ENCODE data around the gene GALNT3.

The GALNT3 gene

DNA sequence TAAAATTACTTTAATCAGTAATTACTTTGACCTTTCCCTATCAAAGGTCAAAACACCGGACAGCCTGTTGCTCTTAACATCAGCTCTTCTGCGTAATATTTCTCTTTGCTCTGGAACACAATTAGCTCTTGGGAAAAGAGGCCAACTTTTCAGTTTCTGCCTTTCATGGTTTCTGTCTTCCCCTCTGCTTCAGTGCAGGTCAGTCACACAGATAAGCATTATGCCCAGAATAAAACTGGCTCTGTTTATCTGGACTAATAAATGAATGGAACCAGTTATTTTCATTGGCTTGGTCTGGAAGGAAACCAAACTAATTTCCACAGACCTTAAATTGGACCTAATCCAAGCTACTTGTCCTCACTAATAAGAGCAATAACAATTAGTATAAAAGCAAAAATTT is 26.2 kb upstream of the GALNT3 start:
- no peak overlapping the region for H3K9ac ChIP-seq (ENCODE audit: low read depth in 1 of 2, low read length in 2 of 2)
- H3K27me3 ChIP-seq (ENCODE audit: control insufficient read depth in 1 of 2, insufficient read depth in 2 of 2, low read length in 2 of 2) = no peaks in the 10 kb centered on the region
- no peak overlapping the region for H3K4me3 ChIP-seq (ENCODE audit: low read depth in 1 of 2, low read length in 2 of 2)
- no peaks in the 10 kb centered on the region for H3K36me3 ChIP-seq (ENCODE audit: control insufficient read depth in 1 of 2, insufficient read depth in 2 of 2, low read length in 2 of 2)
- no peak overlapping the region for H3K27ac ChIP-seq (ENCODE audit: low read depth, low read length)
- H3K9me3 ChIP-seq (ENCODE audit: control insufficient read depth in 1 of 2, low read length in 2 of 2) = no peaks in the 10 kb centered on the region
- H3K4me1 ChIP-seq (ENCODE audit: control insufficient read depth in 1 of 2, insufficient read depth in 2 of 2, low read length in 2 of 2) = peaks cover 0 to 11% of the 10 kb centered on the region in 2 donors

DNA sequence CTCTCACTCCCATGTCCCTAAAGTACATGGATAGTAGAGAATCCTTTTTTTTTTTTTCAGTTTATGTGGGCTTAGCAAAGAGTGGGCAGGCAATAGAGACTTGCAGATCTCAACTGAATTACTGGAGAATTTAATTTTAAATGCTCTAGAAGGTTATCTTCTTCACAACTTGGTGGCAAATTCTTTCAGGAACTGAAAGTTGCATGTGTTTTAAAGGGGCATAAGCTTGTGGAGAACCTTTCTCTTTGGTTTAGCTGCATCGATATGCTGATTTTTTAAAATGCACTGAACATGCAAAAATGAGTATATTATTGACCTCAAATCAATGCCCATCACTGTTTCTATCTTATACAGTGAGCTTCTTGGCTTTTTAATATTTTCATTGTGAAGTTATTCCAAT is 24.9 kb upstream of the GALNT3 start:
- Histone ChIP-seq H3K27me3 (ENCODE audit: control insufficient read depth in 1 of 2, insufficient read depth in 2 of 2, low read length in 2 of 2) (no peaks in the 10 kb centered on the region), H3K9ac (ENCODE audit: low read depth in 1 of 2, low read length in 2 of 2) (no peak overlapping the region), H3K9me3 (ENCODE audit: control insufficient read depth in 1 of 2, low read length in 2 of 2) (no peaks in the 10 kb centered on the region), H3K4me3 (ENCODE audit: low read depth in 1 of 2, low read length in 2 of 2) (no peak overlapping the region), H3K36me3 (ENCODE audit: control insufficient read depth in 1 of 2, insufficient read depth in 2 of 2, low read length in 2 of 2) (no peaks in the 10 kb centered on the region), H3K4me1 (ENCODE audit: control insufficient read depth in 1 of 2, insufficient read depth in 2 of 2, low read length in 2 of 2) (peaks cover 0 to 8% of the 10 kb centered on the region in 2 donors), H3K27ac (ENCODE audit: low read depth, low read length) (no peak overlapping the region)

DNA sequence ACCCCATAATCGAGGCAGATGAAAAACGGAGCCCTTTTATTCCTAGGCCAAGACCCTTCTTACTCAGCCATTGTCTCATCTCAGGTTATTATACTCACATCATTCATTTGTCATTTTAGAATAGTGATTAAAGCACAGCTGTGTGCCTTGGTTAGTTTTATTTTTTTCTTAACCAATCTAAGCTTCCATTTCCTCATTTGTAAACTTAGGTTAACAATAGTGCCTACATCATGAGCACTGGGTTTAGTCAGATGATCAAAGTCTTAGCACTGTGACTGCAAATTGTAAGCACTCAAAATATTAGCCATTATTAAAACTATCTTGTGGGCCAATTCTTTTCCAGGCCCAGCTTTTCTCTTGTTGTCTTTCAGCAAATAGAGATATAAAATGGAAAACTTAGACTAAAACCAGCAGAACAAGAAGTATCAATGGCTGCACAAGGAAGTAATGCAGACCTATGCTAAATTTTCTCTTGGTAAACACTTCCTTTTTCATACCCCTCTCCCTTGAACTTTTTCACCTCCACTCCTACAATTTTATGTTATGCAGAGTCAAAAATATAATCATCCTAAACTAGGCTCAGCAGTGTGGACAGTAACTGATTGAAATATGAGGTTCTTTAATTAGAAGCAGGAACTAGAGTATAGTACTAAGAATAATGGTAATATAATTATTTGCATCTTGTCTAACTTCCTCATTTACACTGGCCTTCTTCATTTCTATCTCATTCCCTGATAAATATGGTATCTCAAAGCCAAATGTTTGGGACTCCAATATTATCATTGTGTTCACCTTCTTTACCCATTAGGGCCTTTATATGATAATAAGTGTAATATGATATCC is 21.5 kb upstream of the GALNT3 start:
- H3K27ac ChIP-seq (ENCODE audit: low read depth, low read length) = no peak overlapping the region

DNA sequence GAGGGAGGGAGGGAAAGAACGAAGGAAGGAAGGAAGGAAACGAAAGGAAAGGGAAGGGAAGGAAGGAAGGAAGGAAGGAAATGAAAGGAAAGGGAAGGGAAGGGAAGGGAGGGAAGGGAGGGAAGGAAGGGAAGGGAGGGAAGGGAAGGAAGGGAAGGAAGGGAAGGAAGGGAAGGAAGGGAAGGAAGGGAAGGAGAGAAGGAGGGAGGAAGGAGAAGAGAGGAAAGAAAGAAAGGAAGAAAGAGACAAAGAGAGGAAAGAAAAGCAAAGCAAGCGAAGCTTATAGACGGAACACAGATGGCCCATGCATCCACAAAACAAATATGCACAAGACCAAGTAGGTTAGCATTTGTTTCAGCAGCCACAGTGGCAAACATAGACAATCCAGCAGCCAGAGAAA is 20.4 kb upstream of the GALNT3 start:
- Histone ChIP-seq H3K9ac (ENCODE audit: low read depth in 1 of 2, low read length in 2 of 2) (no peak overlapping the region), H3K27ac (ENCODE audit: low read depth, low read length) (no peak overlapping the region), H3K27me3 (ENCODE audit: control insufficient read depth in 1 of 2, insufficient read depth in 2 of 2, low read length in 2 of 2) (no peaks in the 10 kb centered on the region), H3K4me3 (ENCODE audit: low read depth in 1 of 2, low read length in 2 of 2) (no peak overlapping the region), H3K36me3 (ENCODE audit: control insufficient read depth in 1 of 2, insufficient read depth in 2 of 2, low read length in 2 of 2) (no peaks in the 10 kb centered on the region), H3K4me1 (ENCODE audit: control insufficient read depth in 1 of 2, insufficient read depth in 2 of 2, low read length in 2 of 2) (peaks cover 0 to 11% of the 10 kb centered on the region in 2 donors), H3K9me3 (ENCODE audit: control insufficient read depth in 1 of 2, low read length in 2 of 2) (no peaks in the 10 kb centered on the region)

More for the DNA sequence above, 21.5 kb upstream of the GALNT3 start:
- H3K36me3 ChIP-seq (ENCODE audit: control insufficient read depth in 1 of 2, insufficient read depth in 2 of 2, low read length in 2 of 2) = no peaks in the 10 kb centered on the region
- H3K9ac ChIP-seq (ENCODE audit: low read depth in 1 of 2, low read length in 2 of 2) = no peak overlapping the region
- peaks cover 0 to 16% of the 10 kb centered on the region in 2 donors for H3K4me1 ChIP-seq (ENCODE audit: control insufficient read depth in 1 of 2, insufficient read depth in 2 of 2, low read length in 2 of 2)
- H3K27me3 ChIP-seq (ENCODE audit: control insufficient read depth in 1 of 2, insufficient read depth in 2 of 2, low read length in 2 of 2) = no peaks in the 10 kb centered on the region
- H3K4me3 ChIP-seq (ENCODE audit: low read depth in 1 of 2, low read length in 2 of 2) = no peak overlapping the region
- H3K9me3 ChIP-seq (ENCODE audit: control insufficient read depth in 1 of 2, low read length in 2 of 2) = no peaks in the 10 kb centered on the region

DNA sequence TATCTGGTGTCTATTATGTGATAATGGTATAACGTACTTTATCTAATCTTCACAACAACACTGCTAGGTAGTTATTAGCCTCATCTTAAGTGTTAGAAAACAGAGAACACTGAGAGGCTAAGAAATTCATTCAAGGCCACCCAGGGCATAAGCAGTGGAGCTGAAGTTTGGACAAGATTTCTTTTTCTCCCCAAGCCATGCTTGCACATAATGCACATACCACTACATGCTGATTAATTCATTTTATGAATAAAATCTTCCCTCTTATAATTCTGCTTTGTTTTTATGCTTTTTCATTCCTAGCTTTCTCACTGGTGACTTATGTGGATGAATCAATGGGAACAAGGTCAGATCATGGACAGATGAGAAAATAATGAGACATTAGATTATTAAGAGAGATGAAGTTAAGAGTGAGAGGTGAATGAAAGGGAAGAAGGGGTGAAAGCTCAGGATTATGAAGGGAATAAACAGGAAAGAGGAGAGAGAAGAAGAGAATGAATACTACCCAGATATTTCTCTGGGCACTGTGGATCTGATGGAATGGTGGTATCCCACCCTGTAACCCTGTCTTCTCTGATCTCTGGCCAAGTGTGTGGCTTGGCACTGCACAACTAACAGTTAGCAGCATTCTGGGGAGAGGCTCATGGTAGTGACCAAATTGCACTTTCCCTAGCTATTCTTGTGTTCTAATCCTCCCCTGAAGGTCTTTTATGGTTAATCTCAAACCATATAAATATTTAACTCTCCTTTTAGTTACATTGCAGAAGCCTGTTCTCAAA is 17.7 kb upstream of the GALNT3 start:
- H3K4me3 ChIP-seq (ENCODE audit: low read depth in 1 of 2, low read length in 2 of 2) = no peak overlapping the region
- H3K27ac ChIP-seq (ENCODE audit: low read depth, low read length) = no peak overlapping the region
- no peaks in the 10 kb centered on the region for H3K9me3 ChIP-seq (ENCODE audit: control insufficient read depth in 1 of 2, low read length in 2 of 2)

DNA sequence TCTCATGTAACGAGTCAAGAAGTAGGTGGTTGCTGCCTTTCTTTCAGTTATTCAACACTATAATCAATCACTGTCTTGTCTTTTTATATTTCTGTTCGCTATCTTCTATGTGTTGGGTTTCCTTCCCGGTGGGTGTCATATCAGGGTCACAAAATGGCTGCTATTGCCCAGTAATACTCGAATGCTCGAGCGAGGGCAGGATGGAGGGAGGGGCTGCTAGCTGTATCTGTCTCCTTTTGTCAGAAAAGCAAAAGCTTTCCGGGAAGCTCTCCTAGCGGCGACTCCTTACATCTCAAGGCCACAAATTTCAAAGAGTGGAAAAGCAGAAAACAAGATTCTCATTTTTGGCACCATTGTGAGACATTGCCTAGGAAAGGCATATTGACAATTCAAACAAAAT is 16.4 kb upstream of the GALNT3 start:
- no peak overlapping the region for H3K4me3 ChIP-seq (ENCODE audit: low read depth in 1 of 2, low read length in 2 of 2)
- no peaks in the 10 kb centered on the region for H3K27me3 ChIP-seq (ENCODE audit: control insufficient read depth in 1 of 2, insufficient read depth in 2 of 2, low read length in 2 of 2)
- H3K9me3 ChIP-seq (ENCODE audit: control insufficient read depth in 1 of 2, low read length in 2 of 2) = no peaks in the 10 kb centered on the region
- H3K36me3 ChIP-seq (ENCODE audit: control insufficient read depth in 1 of 2, insufficient read depth in 2 of 2, low read length in 2 of 2) = no peaks in the 10 kb centered on the region
- H3K27ac ChIP-seq (ENCODE audit: low read depth, low read length) = no peak overlapping the region
- H3K9ac ChIP-seq (ENCODE audit: low read depth in 1 of 2, low read length in 2 of 2) = no peak overlapping the region
- peaks cover 0 to 27% of the 10 kb centered on the region in 2 donors for H3K4me1 ChIP-seq (ENCODE audit: control insufficient read depth in 1 of 2, insufficient read depth in 2 of 2, low read length in 2 of 2)

More for the DNA sequence above, 17.7 kb upstream of the GALNT3 start:
- Histone ChIP-seq H3K9ac (ENCODE audit: low read depth in 1 of 2, low read length in 2 of 2) (no peak overlapping the region), H3K4me1 (ENCODE audit: control insufficient read depth in 1 of 2, insufficient read depth in 2 of 2, low read length in 2 of 2) (peaks cover 0 to 19% of the 10 kb centered on the region in 2 donors), H3K36me3 (ENCODE audit: control insufficient read depth in 1 of 2, insufficient read depth in 2 of 2, low read length in 2 of 2) (no peaks in the 10 kb centered on the region), H3K27me3 (ENCODE audit: control insufficient read depth in 1 of 2, insufficient read depth in 2 of 2, low read length in 2 of 2) (no peaks in the 10 kb centered on the region)

DNA sequence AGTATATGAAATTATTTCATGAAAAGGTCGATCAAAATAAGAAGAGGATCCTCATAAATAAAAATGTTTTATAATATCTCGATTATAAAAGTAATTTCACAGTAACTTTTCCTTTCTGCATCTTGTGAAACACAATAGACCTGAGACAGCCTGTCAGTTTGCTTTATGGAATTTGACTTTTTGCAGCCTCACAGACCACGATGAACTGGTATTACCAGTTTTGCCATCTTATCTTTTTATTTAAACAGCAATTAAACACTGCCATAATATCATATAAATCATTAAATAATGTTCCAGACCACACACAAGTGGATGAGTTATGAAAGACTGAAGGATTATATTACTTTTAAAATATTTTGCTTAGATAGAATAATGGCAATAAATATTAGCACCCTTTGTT is 10.7 kb upstream of the GALNT3 start:
- H3K36me3 ChIP-seq (ENCODE audit: control insufficient read depth in 1 of 2, insufficient read depth in 2 of 2, low read length in 2 of 2) = no peaks in the 10 kb centered on the region
- no peaks in the 10 kb centered on the region for H3K27me3 ChIP-seq (ENCODE audit: control insufficient read depth in 1 of 2, insufficient read depth in 2 of 2, low read length in 2 of 2)
- peaks cover 3 to 35% of the 10 kb centered on the region in 2 donors for H3K4me1 ChIP-seq (ENCODE audit: control insufficient read depth in 1 of 2, insufficient read depth in 2 of 2, low read length in 2 of 2)
- H3K27ac ChIP-seq (ENCODE audit: low read depth, low read length) = no peak overlapping the region
- H3K4me3 ChIP-seq (ENCODE audit: low read depth in 1 of 2, low read length in 2 of 2) = no peak overlapping the region
- H3K9ac ChIP-seq (ENCODE audit: low read depth in 1 of 2, low read length in 2 of 2) = no peak overlapping the region
- H3K9me3 ChIP-seq (ENCODE audit: control insufficient read depth in 1 of 2, low read length in 2 of 2) = no peaks in the 10 kb centered on the region

DNA sequence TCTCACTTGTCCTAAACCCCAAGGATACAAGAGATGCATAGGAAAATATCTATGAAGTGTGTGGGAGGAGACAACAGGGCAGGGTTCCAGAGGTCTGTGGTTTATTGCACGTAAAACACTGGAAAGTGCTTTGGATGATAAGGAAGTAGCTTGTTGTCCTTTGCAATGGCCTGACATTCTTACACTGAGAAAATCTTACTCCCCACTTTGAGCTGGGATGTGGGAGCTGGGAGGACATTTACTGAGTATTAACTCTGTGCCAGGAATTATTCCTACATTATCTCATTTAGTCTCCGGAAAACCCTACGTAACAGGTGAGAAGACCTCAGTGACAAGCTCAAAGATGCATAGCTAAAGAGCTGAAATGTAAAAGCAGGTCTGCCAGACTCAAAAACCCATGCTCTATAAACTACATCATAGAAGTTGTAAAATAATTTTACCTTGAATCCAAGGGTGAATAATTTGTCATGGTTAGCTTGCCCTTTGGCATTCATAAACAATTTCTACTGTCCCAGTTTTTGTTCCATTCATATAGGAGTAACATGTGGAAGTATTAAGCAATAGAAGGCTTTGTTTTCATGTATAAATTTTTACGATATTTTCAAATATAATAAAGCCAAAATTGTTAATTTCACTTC is 9.2 kb upstream of the GALNT3 start:
- Histone ChIP-seq H3K27me3 (ENCODE audit: control insufficient read depth in 1 of 2, insufficient read depth in 2 of 2, low read length in 2 of 2) (no peaks in the 10 kb centered on the region), H3K27ac (ENCODE audit: low read depth, low read length) (no peak overlapping the region), H3K9ac (ENCODE audit: low read depth in 1 of 2, low read length in 2 of 2) (peak overlapping the region in 1 of 2 donors; percentile 7), H3K4me3 (ENCODE audit: low read depth in 1 of 2, low read length in 2 of 2) (peak overlapping the region in 1 of 2 donors; percentile 30), H3K36me3 (ENCODE audit: control insufficient read depth in 1 of 2, insufficient read depth in 2 of 2, low read length in 2 of 2) (no peaks in the 10 kb centered on the region), H3K9me3 (ENCODE audit: control insufficient read depth in 1 of 2, low read length in 2 of 2) (no peaks in the 10 kb centered on the region), H3K4me1 (ENCODE audit: control insufficient read depth in 1 of 2, insufficient read depth in 2 of 2, low read length in 2 of 2) (peaks cover 3 to 35% of the 10 kb centered on the region in 2 donors)

DNA sequence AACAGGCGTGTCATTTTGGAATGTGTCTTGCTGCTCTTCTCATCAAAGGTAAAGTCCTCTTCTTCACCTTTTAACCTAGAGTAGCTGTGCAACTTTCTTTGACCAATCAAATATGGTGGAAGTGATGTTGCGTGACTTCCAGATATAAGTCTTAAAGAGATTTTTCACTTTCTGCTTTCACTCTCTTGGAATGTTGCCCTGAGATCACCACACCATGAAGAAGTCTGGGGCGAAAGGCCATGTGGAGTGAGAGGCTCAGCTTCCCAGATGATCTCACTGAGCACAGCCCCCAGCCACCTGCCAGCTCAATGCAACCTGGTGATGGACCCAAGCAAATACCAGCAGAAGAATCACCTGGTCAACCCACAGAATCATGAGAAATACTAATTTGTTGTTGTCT is 7.1 kb upstream of the GALNT3 start:
- Histone ChIP-seq H3K4me1 (ENCODE audit: control insufficient read depth in 1 of 2, insufficient read depth in 2 of 2, low read length in 2 of 2) (peaks cover 3 to 21% of the 10 kb centered on the region in 2 donors), H3K4me3 (ENCODE audit: low read depth in 1 of 2, low read length in 2 of 2) (no peak overlapping the region), H3K9ac (ENCODE audit: low read depth in 1 of 2, low read length in 2 of 2) (no peak overlapping the region), H3K36me3 (ENCODE audit: control insufficient read depth in 1 of 2, insufficient read depth in 2 of 2, low read length in 2 of 2) (no peaks in the 10 kb centered on the region), H3K9me3 (ENCODE audit: control insufficient read depth in 1 of 2, low read length in 2 of 2) (no peaks in the 10 kb centered on the region), H3K27me3 (ENCODE audit: control insufficient read depth in 1 of 2, insufficient read depth in 2 of 2, low read length in 2 of 2) (no peaks in the 10 kb centered on the region), H3K27ac (ENCODE audit: low read depth, low read length) (no peak overlapping the region)
